Measurements from ENCODE around the gene DNAH17.
A peak's percentile ranks its signal among the peaks of the same experiment; 100 is the strongest.
"Not testable (repeated sequence)": the region's sequence is repeated elsewhere in the genome, so short reads cannot be mapped to it uniquely, and the experiment has no call there.

The DNAH17 gene

GRCh38 chr17:78522031-78522809 lies 55.0 kb downstream of the DNAH17 start:
- no peak for DNase-seq

- DNase-seq = no peak
Observed at GRCh38 chr17:78517421-78517820, 59.8 kb downstream of the DNAH17 start.

- DNase-seq = no peak
Observed at GRCh38 chr17:78515480-78515879, 61.7 kb downstream of the DNAH17 start.

- no peak for DNase-seq
Observed at GRCh38 chr17:78514521-78514920, 62.7 kb downstream of the DNAH17 start.

- no peak for DNase-seq
Observed at GRCh38 chr17:78512976-78513375, 64.2 kb downstream of the DNAH17 start.

- no peak for DNase-seq
Observed at GRCh38 chr17:78510141-78511075, 66.8 kb downstream of the DNAH17 start.

GRCh38 chr17:78507526-78507925 lies 69.7 kb downstream of the DNAH17 start:
- DNase-seq = no peak

- DNase-seq = no peak
Observed at GRCh38 chr17:78506454-78507309, 70.5 kb downstream of the DNAH17 start.

GRCh38 chr17:78504156-78504925 lies 72.9 kb downstream of the DNAH17 start:
- no peak for DNase-seq

GRCh38 chr17:78503388-78503787 lies 73.8 kb downstream of the DNAH17 start:
- not testable (repeated sequence) for DNase-seq

- DNase-seq = no peak
Observed at GRCh38 chr17:78502611-78503148, 74.5 kb downstream of the DNAH17 start.

GRCh38 chr17:78501241-78502036 lies 75.8 kb downstream of the DNAH17 start:
- DNase-seq = no peak

- DNase-seq = no peak
Observed at GRCh38 chr17:78500806-78501205, 76.4 kb downstream of the DNAH17 start.

GRCh38 chr17:78499715-78500540 lies 77.3 kb downstream of the DNAH17 start:
- no peak for DNase-seq

- no peak for DNase-seq
Observed at GRCh38 chr17:78498848-78499247, 78.3 kb downstream of the DNAH17 start.

GRCh38 chr17:78497115-78497540 lies 80.1 kb downstream of the DNAH17 start:
- DNase-seq = peak; percentile 47 to 59

- DNase-seq = no peak
Observed at GRCh38 chr17:78496311-78496710, 80.9 kb downstream of the DNAH17 start.

- DNase-seq = no peak
Observed at GRCh38 chr17:78495634-78496033, 81.6 kb downstream of the DNAH17 start.

- no peak for DNase-seq
Observed at GRCh38 chr17:78494696-78495330, 82.4 kb downstream of the DNAH17 start.

Measured in NCI-H1930 (cell line).